ENCODE results near the gene TSPAN6.

DNA sequence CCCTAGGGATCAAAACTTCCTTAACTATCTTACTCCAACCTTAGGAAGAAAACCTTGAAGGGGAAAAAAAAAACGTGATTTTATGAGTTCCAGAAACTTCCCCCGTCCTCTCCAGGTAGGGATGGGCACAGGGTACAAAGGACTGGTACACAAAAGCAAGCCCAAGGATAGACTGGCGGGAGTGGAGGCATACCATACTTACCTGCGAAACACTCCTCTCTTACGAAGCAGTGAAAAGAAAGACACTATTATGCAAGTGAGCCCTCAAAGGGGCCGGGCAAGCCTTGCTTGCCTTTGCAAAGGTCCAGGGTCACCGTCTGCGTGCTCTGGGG is 651 bp downstream of the TSPAN6 start:
- TF ChIP-seq, protein P1, sequence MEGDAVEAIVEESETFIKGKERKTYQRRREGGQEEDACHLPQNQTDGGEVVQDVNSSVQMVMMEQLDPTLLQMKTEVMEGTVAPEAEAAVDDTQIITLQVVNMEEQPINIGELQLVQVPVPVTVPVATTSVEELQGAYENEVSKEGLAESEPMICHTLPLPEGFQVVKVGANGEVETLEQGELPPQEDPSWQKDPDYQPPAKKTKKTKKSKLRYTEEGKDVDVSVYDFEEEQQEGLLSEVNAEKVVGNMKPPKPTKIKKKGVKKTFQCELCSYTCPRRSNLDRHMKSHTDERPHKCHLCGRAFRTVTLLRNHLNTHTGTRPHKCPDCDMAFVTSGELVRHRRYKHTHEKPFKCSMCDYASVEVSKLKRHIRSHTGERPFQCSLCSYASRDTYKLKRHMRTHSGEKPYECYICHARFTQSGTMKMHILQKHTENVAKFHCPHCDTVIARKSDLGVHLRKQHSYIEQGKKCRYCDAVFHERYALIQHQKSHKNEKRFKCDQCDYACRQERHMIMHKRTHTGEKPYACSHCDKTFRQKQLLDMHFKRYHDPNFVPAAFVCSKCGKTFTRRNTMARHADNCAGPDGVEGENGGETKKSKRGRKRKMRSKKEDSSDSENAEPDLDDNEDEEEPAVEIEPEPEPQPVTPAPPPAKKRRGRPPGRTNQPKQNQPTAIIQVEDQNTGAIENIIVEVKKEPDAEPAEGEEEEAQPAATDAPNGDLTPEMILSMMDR (IDR thresholded peaks at IDR 0.05) = no peak
- no peak for TF ChIP-seq ZFX (IDR thresholded peaks at IDR 0.05; ENCODE audit: borderline replicate concordance)
